IPS-11a (cell line): ENCODE measurements around the gene USP24.
"Not testable (repeated sequence)": the region's sequence is repeated elsewhere in the genome, so short reads cannot be mapped to it uniquely, and the experiment has no call there.

Experiments used
- H3K4me3 ChIP-seq: one replicate; pipeline ENCODE4 v1.5.1; 2013; ENCODE audit warnings: low read depth, low read length, control low read depth

The USP24 gene

DNA sequence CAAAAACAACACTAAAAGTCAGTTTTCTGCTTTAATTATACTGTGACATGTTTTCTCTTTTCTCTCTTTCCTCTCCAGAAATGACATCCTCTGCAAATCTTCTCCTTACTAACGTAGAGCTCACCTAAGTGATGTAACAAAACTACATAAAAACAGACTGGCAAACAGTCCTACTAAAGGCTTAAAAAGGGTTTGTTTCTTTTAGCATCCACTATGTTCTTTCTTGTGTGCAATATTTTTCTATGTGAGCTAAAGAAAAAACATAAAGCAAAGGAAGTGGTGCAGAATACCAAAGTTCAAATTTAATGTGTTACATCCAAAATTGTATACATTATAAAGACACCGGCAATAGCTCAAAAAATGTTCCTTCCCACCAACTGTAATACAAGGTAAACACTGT, 14.5 kb downstream of the USP24 start:
- no peak overlapping the region for H3K4me3 ChIP-seq

- not testable (repeated sequence) for H3K4me3 ChIP-seq
These were observed 15.4 kb downstream of the USP24 start for GRCh38 chr1:55199735-55200134.

DNA sequence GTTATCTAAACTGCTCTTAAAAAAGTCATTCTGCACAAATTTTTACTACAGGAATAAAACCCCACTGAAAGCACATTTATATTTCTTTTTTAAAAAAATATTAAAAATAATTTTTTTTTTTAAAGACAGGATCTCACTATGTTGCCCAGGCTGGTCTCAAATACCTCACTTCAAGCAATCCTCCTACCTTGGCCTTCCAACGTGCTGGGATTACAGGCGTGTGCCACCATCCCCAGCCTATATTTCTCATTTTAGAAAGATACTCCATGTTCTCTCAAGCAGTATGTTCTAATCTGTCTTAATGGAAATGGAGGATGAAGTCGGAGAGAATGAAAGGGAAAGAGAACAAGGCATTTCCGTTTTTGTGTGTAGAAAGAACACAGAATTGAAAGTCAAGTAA, 17.1 kb downstream of the USP24 start:
- H3K4me3 ChIP-seq = no peak overlapping the region

DNA sequence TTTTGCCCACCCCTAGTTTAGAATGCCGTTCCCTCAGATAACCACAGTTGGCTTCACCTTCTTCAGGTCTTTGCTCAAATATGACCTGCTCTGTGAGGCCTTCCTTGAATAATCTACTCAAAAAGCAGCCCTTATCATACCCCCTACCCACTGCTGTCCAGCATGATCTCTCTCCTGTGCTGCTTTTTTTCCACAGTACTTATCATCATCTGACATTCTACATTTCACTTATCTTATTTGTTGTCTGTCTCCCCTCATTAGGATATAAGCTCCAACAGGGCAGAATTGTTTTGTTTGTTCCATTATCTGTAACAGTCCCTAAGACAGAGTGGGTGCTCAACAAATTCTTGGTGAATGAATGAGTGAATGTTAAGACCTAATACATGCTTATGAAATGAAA, 18.1 kb downstream of the USP24 start:
- H3K4me3 ChIP-seq = no peak overlapping the region

GRCh38 chr1:55196433-55197035, 18.6 kb downstream of the USP24 start:
- H3K4me3 ChIP-seq = no peak overlapping the region

DNA sequence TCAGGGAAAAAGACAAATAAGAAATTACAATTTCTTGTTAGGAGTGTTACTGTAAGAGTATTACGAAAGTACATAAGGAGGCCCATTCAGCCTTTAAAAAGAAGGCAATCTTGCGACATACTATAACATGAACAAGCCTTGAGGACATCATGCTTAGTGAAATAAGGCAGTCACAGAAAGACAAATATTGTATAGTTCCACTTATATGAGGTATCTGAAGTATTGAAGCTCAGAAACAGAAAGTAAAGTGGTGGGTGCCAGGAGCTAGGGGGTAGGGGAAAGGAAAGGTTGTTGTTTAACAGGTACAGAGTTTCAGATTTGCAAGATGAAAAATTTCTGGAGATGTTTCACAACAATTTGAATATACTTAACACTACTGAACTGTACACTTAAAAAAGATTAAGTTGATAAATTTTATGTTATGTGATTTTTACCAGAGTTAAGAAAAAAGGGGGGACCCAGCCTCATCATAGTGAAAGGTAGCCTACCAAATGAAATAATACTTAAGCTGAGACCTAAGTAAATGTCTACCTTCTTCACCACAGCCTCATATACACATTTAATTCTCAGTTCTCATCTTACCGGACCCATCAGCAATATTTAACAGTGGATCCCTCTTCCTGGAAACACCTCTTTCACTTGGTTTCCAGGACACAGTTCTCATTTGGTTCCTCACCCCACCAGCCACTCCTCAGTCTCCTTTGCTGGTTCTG, 19.5 kb downstream of the USP24 start:
- no peak overlapping the region for H3K4me3 ChIP-seq

- H3K4me3 ChIP-seq = no peak overlapping the region
These were observed 20.3 kb downstream of the USP24 start for GRCh38 chr1:55194851-55195250.

- H3K4me3 ChIP-seq = no peak overlapping the region
These were observed 23.1 kb downstream of the USP24 start for GRCh38 chr1:55192093-55192492.

- not testable (repeated sequence) for H3K4me3 ChIP-seq
These were observed 23.8 kb downstream of the USP24 start for GRCh38 chr1:55191219-55191952.

- H3K4me3 ChIP-seq = no peak overlapping the region
These were observed 25.1 kb downstream of the USP24 start for GRCh38 chr1:55190109-55190508.

DNA sequence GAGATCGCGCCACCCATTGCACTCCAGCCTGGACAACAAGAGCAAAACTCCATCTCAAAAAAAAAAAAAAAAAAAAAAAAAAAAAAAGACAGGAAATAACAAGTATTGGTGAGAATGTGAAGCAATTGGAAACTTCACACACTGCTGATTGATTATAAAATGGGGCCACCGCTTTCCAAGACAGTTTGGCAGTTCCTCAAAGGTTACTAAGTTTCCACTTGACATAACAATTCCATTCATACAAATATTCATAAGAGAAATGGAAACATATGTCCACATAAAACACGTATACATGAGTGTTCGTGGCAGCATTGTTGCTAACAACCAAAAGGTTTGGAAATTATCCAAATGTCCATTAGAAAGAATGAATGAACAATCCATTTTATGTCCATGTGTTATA, 26.3 kb downstream of the USP24 start:
- no peak overlapping the region for H3K4me3 ChIP-seq

GRCh38 chr1:55185832-55186231, 29.3 kb downstream of the USP24 start:
- no peak overlapping the region for H3K4me3 ChIP-seq

DNA sequence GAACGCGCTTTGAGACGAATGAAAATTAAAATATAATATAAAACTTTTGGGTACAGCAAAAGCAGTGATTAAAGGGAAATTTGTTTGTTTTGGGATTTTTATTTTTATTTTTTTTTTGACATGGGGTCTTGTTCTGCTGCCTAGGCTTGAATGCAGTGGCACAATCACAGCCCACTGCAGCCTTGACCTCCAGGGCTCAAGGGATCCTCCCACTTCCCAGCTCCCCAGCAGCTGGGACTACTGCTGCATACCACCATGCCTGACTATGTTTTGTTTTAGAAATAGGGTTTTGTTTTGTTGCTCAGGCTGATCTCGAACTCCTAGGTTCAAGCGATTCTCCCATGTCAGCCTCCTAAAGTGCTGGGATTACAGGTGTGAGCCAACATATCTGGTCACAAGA, 30.3 kb downstream of the USP24 start:
- H3K4me3 ChIP-seq = no peak overlapping the region

GRCh38 chr1:55181666-55182065, 33.5 kb downstream of the USP24 start:
- H3K4me3 ChIP-seq = no peak overlapping the region

DNA sequence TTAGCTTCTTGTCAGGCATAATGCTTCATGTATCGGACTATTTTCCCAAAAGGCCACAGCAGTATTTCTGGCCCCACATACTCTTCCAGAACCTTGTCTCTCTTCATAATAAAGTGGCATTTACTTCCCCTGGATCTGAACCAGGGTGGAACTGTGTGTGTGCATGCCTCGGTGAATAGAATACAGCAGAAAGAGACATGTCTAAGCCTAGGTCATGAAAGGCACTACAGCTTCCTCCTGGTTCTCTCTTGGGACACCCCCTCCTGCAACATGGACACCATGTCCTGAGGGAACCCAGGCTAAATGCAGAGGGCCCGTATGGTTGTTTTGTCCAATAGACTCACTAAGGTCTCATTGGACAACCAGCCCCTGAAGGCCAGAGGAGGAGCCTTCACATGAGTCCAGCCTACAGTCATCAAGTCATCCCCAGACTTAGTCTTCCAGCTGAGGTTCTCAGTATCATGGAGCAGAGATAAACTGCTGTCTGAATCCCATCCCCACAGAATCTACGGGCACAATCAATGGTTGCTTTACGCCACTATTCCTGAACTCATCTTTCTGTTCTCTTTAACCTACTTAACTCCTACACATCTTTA, 35.0 kb downstream of the USP24 start:
- no peak overlapping the region for H3K4me3 ChIP-seq

GRCh38 chr1:55179177-55179835, 35.9 kb downstream of the USP24 start:
- no peak overlapping the region for H3K4me3 ChIP-seq

DNA sequence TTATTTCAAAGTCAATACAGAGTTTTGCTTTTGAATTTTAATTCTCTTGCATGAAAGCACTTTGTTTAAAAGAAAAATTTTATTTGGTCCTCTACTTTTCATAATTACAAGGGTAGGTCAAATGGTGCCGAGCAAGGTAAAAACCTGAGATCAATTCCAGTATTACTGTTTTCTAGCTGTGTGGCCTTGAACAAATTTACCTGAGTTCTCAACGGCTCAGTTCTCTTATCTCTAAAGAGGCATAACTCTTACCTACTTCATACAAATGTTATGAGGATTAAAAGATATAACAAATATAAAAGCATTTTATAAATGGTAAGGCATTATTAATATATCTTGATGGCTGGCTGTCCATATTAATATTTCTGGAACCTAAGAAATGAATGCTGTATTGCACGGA, 42.5 kb downstream of the USP24 start:
- H3K4me3 ChIP-seq = no peak overlapping the region

DNA sequence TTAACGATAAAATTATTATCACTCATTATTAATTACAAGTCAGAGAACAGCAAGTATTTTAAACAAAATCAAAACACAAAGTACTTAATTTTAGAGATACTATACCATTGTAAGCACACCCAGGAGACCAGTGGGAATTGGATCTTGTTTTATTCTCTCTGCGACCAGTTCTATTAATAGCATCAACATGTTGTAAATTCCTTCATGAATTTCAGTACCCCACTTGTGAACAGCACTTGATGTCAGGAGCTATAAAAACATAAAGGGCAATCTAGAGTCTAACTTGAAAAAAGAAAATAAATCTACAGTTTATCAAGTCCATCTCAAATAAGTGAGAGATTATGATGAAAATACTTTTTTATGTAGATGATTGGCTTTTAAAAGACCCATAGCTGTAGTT, 42.9 kb downstream of the USP24 start:
- no peak overlapping the region for H3K4me3 ChIP-seq

DNA sequence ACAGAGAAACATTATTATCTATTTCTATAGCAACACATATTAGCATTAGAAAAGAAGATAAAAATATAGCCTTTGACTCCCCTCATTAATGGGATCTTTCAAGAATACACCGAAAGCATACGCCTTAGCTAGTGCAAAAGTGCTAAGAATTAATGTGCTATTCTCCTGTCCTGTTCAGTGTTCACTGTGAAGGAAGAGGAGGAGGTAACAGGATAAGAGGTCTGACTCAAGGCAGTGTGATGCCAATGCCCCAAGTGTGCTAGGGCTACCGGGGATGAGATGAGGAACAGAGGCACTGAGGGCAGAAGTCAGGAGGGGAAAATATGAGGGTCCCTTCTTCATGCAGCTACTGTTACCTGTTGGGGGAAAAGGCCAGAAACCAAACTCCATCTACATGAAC, 43.5 kb downstream of the USP24 start:
- H3K4me3 ChIP-seq = no peak overlapping the region

GRCh38 chr1:55170426-55170825, 44.7 kb downstream of the USP24 start:
- no peak overlapping the region for H3K4me3 ChIP-seq

DNA sequence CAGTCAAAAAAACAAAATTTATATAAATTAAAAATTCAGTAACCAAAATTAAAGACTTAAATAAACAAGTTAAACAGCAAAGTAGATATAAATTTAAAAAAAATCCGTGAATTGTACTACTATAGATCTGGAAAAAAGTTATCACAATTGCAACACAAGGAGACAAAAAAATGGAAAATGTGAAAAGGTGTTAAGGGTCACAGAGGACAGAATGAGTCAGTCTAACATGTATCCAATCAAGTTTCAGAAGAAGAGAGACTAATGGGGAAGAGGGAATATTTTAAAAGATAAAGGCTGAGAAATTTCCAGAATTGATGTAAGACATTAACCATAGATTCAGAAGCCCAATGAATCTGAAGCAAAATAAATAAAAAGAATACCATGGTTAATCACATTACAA, 46.0 kb downstream of the USP24 start:
- no peak overlapping the region for H3K4me3 ChIP-seq
